Measurements from ENCODE around the gene ITK.

GRCh38 chr5:157294407-157295091, 113.9 kb downstream of the ITK start:
- TF ChIP-seq CTCF (IDR thresholded peaks at IDR 0.05) (peak in 2 of 4 donors; percentile 34 to 35), POLR2A (IDR thresholded peaks at IDR 0.05) (no peak)
